Sigmoid colon (tissue), 7 donors: ENCODE measurements around the gene FBXO44. TPM values are rescaled to one million over a fixed set of nuclear protein-coding genes. Genes with fewer than 3 reads are reported as not detected.

Experiments used
- DNase-seq: peaks from one replicate; pipeline ENCODE4 v3.0.0-alpha.2; 2019
- H3K27ac ChIP-seq, 4 donors: fragments of 200-600 bp; sonication (generic); one replicate each; pipeline ENCODE4 v1.5.1; 2016 to 2019; ENCODE audit warnings: mild to moderate bottlenecking in 1 of 4
- H3K27me3 ChIP-seq, 3 donors: fragments of 200-600 bp; sonication (generic); one replicate each; pipeline ENCODE4 v1.5.1; 2019; ENCODE audit warnings: mild to moderate bottlenecking in 1 of 3
- H3K36me3 ChIP-seq, 4 donors: fragments of 200-600 bp; sonication (generic); one replicate each; pipeline ENCODE4 v1.5.1; 2016 to 2019
- H3K4me1 ChIP-seq, 4 donors: fragments of 200-600 bp; sonication (generic); one replicate each; pipeline ENCODE4 v1.5.1; 2017 to 2019
- H3K4me3 ChIP-seq, 4 donors: fragments of 200-600 bp; sonication (generic); one replicate each; pipeline ENCODE4 v1.5.1; 2017 to 2019; ENCODE audit warnings: mild to moderate bottlenecking in 2 of 4, moderate library complexity in 1 of 4
- H3K9me3 ChIP-seq, 4 donors: fragments of 200-600 bp in 3 of 4; sonication (generic) in 3 of 4; one replicate each; pipeline versions ENCODE4 v1.5.1 to v1.6.1; 2013 to 2019
- CTCF ChIP-seq, 4 experiments: fragments of 450-650 bp in 3 of 4; fragments of 200-600 bp in 1 of 4; IDR thresholded peaks; one replicate each; pipeline ENCODE4 v1.5.1; 2016 to 2019; ENCODE audit warnings: antibody characterized with exemption in 4 of 4, mild to moderate bottlenecking in 3 of 4, moderate library complexity in 2 of 4
- EP300 ChIP-seq, 4 donors: sonication (generic); formaldehyde crosslinking; IDR thresholded peaks; one replicate each; pipeline ENCODE4 v1.6.1; 2017; ENCODE audit warnings: antibody characterized with exemption in 4 of 4
- POLR2A ChIP-seq, 2 donors: fragments of 450-650 bp; IDR thresholded peaks; one replicate each; pipeline ENCODE4 v1.6.1; 2016; ENCODE audit warnings: antibody characterized with exemption in 2 of 2, mild to moderate bottlenecking in 2 of 2, moderate library complexity in 2 of 2
- POLR2AphosphoS5 ChIP-seq, 4 donors: sonication (generic); formaldehyde crosslinking; IDR thresholded peaks; one replicate each; pipeline ENCODE4 v1.6.1; 2017; ENCODE audit warnings: antibody characterized with exemption in 4 of 4
- WGBS, 2 donors: extraction: QIAGEN DNeasy Blood & Tissue Kit; methylation state at CpG; one replicate each; pipeline ENCODE4 v1.1.7; 2013; 5-methylcytosine and 5-hydroxymethylcytosine counted together
- intact Hi-C: fragments of 100-400 bp; cut with DNase I; formaldehyde crosslinking; loops from one replicate; pipeline ENCODE4 v1.15.1; 2023
- polyA plus RNA-seq, 3 donors: library from polyadenylated mRNA; stranded (reverse); fragments of 200-250 nt; gene quantifications; one replicate each; pipeline ENCODE4 v1.2.3, GENCODE V29; 2013
- total RNA-seq, 4 donors: library from RNA; depleted of rRNA; stranded (reverse); fragments of >200 nt; gene quantifications; one replicate each; pipeline ENCODE4 v1.1.0, GENCODE V29; 2016
- donor health status: healthy with polysubstance abuse.
- donor health status: Bipolar disorder and iron deficiency.
- donor health status: healthy.

Gene FBXO44
- total and polyA plus RNA-seq, 7 donors: 1.6 to 27.3 (median 14.2) TPM

- TF ChIP-seq EP300 (IDR thresholded peaks at IDR 0.05) (no peak), POLR2A (IDR thresholded peaks at IDR 0.05) (no peak), POLR2AphosphoS5 (IDR thresholded peaks at IDR 0.05) (no peak), CTCF (IDR thresholded peaks at IDR 0.05) (no peak)
- Histone ChIP-seq H3K9me3 (no peaks in the 10 kb centered on the region), H3K4me3 (peak overlapping the region in 2 of 4 donors; percentile 19 to 31), H3K36me3 (no peaks in the 10 kb centered on the region), H3K27me3 (peaks cover 20 to 74% (median 32%) of the 10 kb centered on the region in 3 donors), H3K27ac (no peak overlapping the region), H3K4me1 (peaks cover 0 to 19% (median 17%) of the 10 kb centered on the region in 4 donors)
- intact Hi-C loops: no loop called here
- no peak for DNase-seq
- WGBS, 2 donors: 1 to 4% methylated on average over 64 of the region's 64 CpGs
Measured at GRCh38 chr1:11690397-11691301, 36.0 kb downstream of the FBXO44 start.

- TF ChIP-seq POLR2A (IDR thresholded peaks at IDR 0.05): no peak
- TF ChIP-seq CTCF (IDR thresholded peaks at IDR 0.05): no peak
- no peak for TF ChIP-seq EP300 (IDR thresholded peaks at IDR 0.05)
- TF ChIP-seq POLR2AphosphoS5 (IDR thresholded peaks at IDR 0.05): no peak
- intact Hi-C loops: no loop called here
- Histone ChIP-seq H3K27me3 (peaks cover 20 to 79% (median 39%) of the 10 kb centered on the region in 3 donors), H3K4me1 (peaks cover 0 to 19% (median 17%) of the 10 kb centered on the region in 4 donors), H3K4me3 (peak within 1 kb of the TSS in 2 of 4 donors; percentile 19 to 31), H3K9me3 (no peaks in the 10 kb centered on the region), H3K27ac (no peak within 1 kb of the TSS), H3K36me3 (no peaks in the 10 kb centered on the region)
- DNase-seq: no peak
- WGBS, 2 donors: 1% methylated on average over 78 of the region's 78 CpGs
Measured at GRCh38 chr1:11691302-11691914, 36.7 kb downstream of the FBXO44 start, which contains the start of gene DRAXIN. Gene DRAXIN, plus strand, starts transcription at chr1:11691710. Its CDS starts 14,549 bp downstream, at chr1:11706259.

GRCh38 chr1:11691928-11692711 is 37.4 kb downstream of the FBXO44 start:
- Histone ChIP-seq H3K27me3 (peaks cover 20 to 82% (median 39%) of the 10 kb centered on the region in 3 donors), H3K4me1 (peaks cover 0 to 19% (median 17%) of the 10 kb centered on the region in 4 donors), H3K4me3 (no peak overlapping the region), H3K9me3 (no peaks in the 10 kb centered on the region), H3K27ac (no peak overlapping the region), H3K36me3 (no peaks in the 10 kb centered on the region)
- 8 to 15% methylated on average over 64 of the region's 64 CpGs for WGBS, 2 donors
- no peak for DNase-seq
- TF ChIP-seq CTCF (IDR thresholded peaks at IDR 0.05) (no peak), POLR2A (IDR thresholded peaks at IDR 0.05) (no peak), EP300 (IDR thresholded peaks at IDR 0.05) (no peak), POLR2AphosphoS5 (IDR thresholded peaks at IDR 0.05) (no peak)
- intact Hi-C loops: no loop called here

GRCh38 chr1:11693024-11693590 is 38.4 kb downstream of the FBXO44 start:
- H3K27ac ChIP-seq: no peak overlapping the region
- 2 to 14% methylated on average over 6 of the region's 6 CpGs for WGBS, 2 donors
- peaks cover 0 to 19% (median 17%) of the 10 kb centered on the region in 4 donors for H3K4me1 ChIP-seq
- H3K36me3 ChIP-seq: no peaks in the 10 kb centered on the region
- H3K27me3 ChIP-seq: peaks cover 20 to 86% (median 39%) of the 10 kb centered on the region in 3 donors
- no peak overlapping the region for H3K4me3 ChIP-seq
- DNase-seq: no peak
- intact Hi-C loops: no loop called here
- TF ChIP-seq POLR2A (IDR thresholded peaks at IDR 0.05): no peak
- no peak for TF ChIP-seq CTCF (IDR thresholded peaks at IDR 0.05)
- no peak for TF ChIP-seq POLR2AphosphoS5 (IDR thresholded peaks at IDR 0.05)
- no peak for TF ChIP-seq EP300 (IDR thresholded peaks at IDR 0.05)
- H3K9me3 ChIP-seq: no peaks in the 10 kb centered on the region
